ENCODE results near the gene SULT4A1. TPM values are rescaled to one million over a fixed set of nuclear protein-coding genes. Genes with fewer than 3 reads are reported as not detected.

Gene SULT4A1
- total and polyA plus RNA-seq, 2 experiments from 2014 or later, result 4.7 to 5.2 TPM

GRCh38 chr22:43833286-43834240 is 28.8 kb downstream of the SULT4A1 start:
- Mint-ChIP-seq H3K27ac (no peak overlapping the region), H3K4me3 (no peak overlapping the region), H3K9me3 (no peaks in the 10 kb centered on the region; the same call in 2 of the 3 replicates), H3K36me3 (ENCODE audit: low read depth) (peaks cover 12% of the 10 kb centered on the region; the same call in 2 of the 3 replicates), H3K4me1 (peaks cover 13% of the 10 kb centered on the region), H3K27me3 (ENCODE audit: insufficient read depth, low read depth, poor library complexity) (peaks cover 18% of the 10 kb centered on the region)
- no peak overlapping the region for H3K27ac ChIP-seq (ENCODE audit: low read depth)
- peaks cover 2% of the 10 kb centered on the region; the same call in 1 of the 2 replicates for H4K20me1 ChIP-seq (replicated peaks; ENCODE audit: insufficient read depth)
- H3K79me2 ChIP-seq (replicated peaks; ENCODE audit: insufficient read depth), result peaks cover 4% of the 10 kb centered on the region; the same call in 1 of the 2 replicates
- ATAC-seq (peak; percentile 21; the same call in 2 of the 3 replicates), DNase-seq (ENCODE audit: low spot score) (no peak)
- no peak overlapping the region for H2AFZ ChIP-seq
- no peaks in the 10 kb centered on the region for H3K36me3 ChIP-seq (ENCODE audit: insufficient read depth)
- no peak for TF ChIP-seq POLR2AphosphoS5 (IDR thresholded peaks at IDR 0.05; ENCODE audit: low read depth)
- no peak for TF ChIP-seq ZNF331 (CRISPR knock-in tag; IDR thresholded peaks at IDR 0.05; ENCODE audit: low read depth)
- no peak for TF ChIP-seq EZH2 (IDR thresholded peaks at IDR 0.05; ENCODE audit: low read depth, unreplicated experiment)
- no peak for TF ChIP-seq CTCF (conservative IDR thresholded peaks at IDR 0.05; ENCODE audit: low read depth in 2 of 2)
- TF ChIP-seq ETS1 (IDR thresholded peaks at IDR 0.05), result no peak
- no peak for TF ChIP-seq ZNF462 (CRISPR knock-in tag; IDR thresholded peaks at IDR 0.05)
- no peak for TF ChIP-seq JUNB (IDR thresholded peaks at IDR 0.05; ENCODE audit: unreplicated experiment)
- TF ChIP-seq ZNF114 (CRISPR knock-in tag; IDR thresholded peaks at IDR 0.05), result no peak
- TF ChIP-seq CREB1 (CRISPR knock-in tag; IDR thresholded peaks at IDR 0.05; ENCODE audit: low read depth), result no peak
- TF ChIP-seq REST (IDR thresholded peaks at IDR 0.05; ENCODE audit: unreplicated experiment), result no peak
- TF ChIP-seq STAT1 (IDR thresholded peaks at IDR 0.05; ENCODE audit: unreplicated experiment), result no peak
- TF ChIP-seq EZH2phosphoT487 (IDR thresholded peaks at IDR 0.05; ENCODE audit: unreplicated experiment), result no peak
- TF ChIP-seq NANOG (IDR thresholded peaks at IDR 0.05; ENCODE audit: borderline replicate concordance), result no peak
- H3K27me3 ChIP-seq (ENCODE audit: insufficient read depth), result no peaks in the 10 kb centered on the region
- H3K9me2 ChIP-seq (ENCODE audit: insufficient read depth), result no peaks in the 10 kb centered on the region
- H3K4me2 ChIP-seq, result no peak overlapping the region
- no peak overlapping the region for H3K4me3 ChIP-seq
- H3K4me1 ChIP-seq (ENCODE audit: insufficient read depth), result no peaks in the 10 kb centered on the region; the same call in 1 of the 2 replicates
- H3F3A ChIP-seq (replicated peaks; ENCODE audit: low read depth), result no peaks in the 10 kb centered on the region

Measured in GM23338 (cell line).